Large intestine (tissue), 3 donors: ENCODE data around the gene AHCYL1. TPM values are rescaled to one million over a fixed set of nuclear protein-coding genes. Genes with fewer than 3 reads are reported as not detected.
A peak's percentile ranks its signal among the peaks of the same experiment; 100 is the strongest.

ENCODE experiments used
- DNase-seq, 2 donors: peaks; one replicate each; pipeline versions ENCODE4 v3.0.0 to v3.0.0-alpha.2; 2013
- H3K27ac ChIP-seq: one replicate; pipeline ENCODE4 v1.5.1; 2013; ENCODE audit warnings: low read length
- H3K27me3 ChIP-seq: 2 replicates; pipeline ENCODE4 v1.6.1; 2013; ENCODE audit warnings: low read length; ENCODE audit not compliant: control insufficient read depth, insufficient read depth
- H3K36me3 ChIP-seq: 2 replicates; pipeline ENCODE4 v1.6.1; 2013; ENCODE audit warnings: low read length; ENCODE audit not compliant: control insufficient read depth, insufficient read depth
- H3K4me1 ChIP-seq: one replicate; pipeline ENCODE4 v1.6.1; 2013; ENCODE audit warnings: low read length; ENCODE audit not compliant: control insufficient read depth, insufficient read depth
- H3K4me3 ChIP-seq: one replicate; pipeline ENCODE4 v1.5.1; 2013; ENCODE audit warnings: low read length
- H3K9me3 ChIP-seq: one replicate; pipeline ENCODE4 v1.6.1; 2013; ENCODE audit warnings: mild to moderate bottlenecking, low read depth, low read length, moderate library complexity; ENCODE audit not compliant: control insufficient read depth
- WGBS: methylation state at CpG from one replicate; pipeline ENCODE4 v1.1.5; 2013; ENCODE audit warnings: low lambda C conversion rate; ENCODE audit not compliant: insufficient coverage; 5-methylcytosine and 5-hydroxymethylcytosine counted together
- polyA plus RNA-seq: library from polyadenylated mRNA; unstranded; fragments of 120-200 nt; gene quantifications from one replicate; pipeline ENCODE4 v1.2.1, GENCODE V29; 2013

Gene AHCYL1
- polyA plus RNA-seq, 1 donor = 89.3 TPM

DNA sequence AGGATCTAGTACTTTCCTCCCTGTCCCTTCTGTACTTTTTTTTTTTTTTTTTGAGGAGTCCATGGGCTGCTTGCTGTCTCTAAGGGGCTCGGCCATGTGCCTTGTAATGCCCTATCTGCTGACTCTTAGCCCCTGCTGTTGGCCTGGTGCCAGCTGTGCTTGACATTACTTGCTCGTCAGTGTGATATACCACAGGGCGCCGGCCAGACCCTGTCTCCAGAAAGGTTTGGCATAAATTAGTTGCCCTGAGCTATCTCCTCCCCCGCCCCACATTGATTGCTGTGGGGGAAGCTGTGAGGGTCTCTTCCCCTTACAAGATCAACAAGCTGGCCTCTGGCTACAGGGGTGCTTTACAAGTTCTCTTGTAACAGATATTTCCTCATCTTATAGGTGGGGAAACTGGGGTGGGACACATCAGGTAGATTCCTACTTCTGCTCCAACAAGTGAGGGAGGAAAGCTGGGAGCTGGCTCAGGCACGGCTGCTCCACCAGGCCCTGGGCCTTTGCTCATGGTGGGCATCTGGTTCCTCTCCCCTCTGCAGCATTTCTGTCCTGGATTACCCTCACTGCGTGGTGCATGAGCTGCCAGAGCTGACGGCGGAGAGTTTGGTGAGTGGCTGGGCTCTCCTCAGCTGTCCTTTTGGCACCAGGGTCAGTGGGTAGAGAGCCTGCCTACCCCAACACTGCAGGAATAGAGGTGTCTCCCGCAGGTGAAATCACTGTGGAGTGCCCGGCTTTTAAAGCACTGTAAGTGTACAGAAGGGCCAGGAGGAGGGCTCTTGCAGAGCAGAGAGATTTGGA lies 65.4 kb downstream of the AHCYL1 start:
- Histone ChIP-seq H3K27ac (no peak overlapping the region), H3K4me3 (no peak overlapping the region), H3K9me3 (no peaks in the 10 kb centered on the region), H3K27me3 (no peaks in the 10 kb centered on the region), H3K4me1 (peaks cover 18% of the 10 kb centered on the region), H3K36me3 (peaks cover 98% of the 10 kb centered on the region)
- no peak for DNase-seq
- WGBS = no CpG with 5 or more reads among the region's 11 CpGs

DNA sequence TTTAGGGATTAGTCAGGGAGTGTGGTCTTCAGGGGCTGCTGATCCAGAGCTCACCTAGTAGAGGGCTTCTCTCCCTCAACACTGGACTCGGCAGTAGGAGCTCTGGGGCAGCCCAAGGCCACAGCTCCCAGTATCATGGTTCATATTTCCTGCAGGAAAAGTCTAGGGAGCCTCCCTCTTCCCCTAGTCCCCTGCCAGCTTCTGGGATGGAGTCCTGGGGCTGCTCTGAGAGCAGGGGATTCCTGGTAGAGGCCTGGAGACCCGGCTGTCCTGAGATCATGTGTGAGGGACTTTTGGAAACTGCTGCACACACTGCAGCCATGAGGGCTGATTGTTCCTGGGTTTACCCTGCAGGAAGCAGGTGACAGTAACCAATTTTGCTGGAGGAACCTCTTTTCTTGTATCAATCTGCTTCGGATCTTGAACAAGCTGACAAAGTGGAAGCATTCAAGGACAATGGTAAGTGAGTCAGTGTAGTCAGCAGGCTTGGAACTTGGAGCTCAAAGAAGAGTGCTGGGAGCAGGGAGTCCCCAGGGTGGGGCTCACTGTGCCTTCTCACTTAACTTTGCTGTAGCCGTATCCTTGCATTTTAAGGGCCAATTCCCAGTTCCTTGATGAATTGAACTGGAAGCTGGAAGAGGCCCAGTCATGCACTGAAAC lies 66.2 kb downstream of the AHCYL1 start:
- Histone ChIP-seq H3K27me3 (no peaks in the 10 kb centered on the region), H3K36me3 (peaks cover 98% of the 10 kb centered on the region), H3K9me3 (no peaks in the 10 kb centered on the region), H3K27ac (no peak overlapping the region), H3K4me1 (peaks cover 23% of the 10 kb centered on the region), H3K4me3 (no peak overlapping the region)
- DNase-seq = no peak
- no CpG with 5 or more reads among the region's 4 CpGs for WGBS

DNA sequence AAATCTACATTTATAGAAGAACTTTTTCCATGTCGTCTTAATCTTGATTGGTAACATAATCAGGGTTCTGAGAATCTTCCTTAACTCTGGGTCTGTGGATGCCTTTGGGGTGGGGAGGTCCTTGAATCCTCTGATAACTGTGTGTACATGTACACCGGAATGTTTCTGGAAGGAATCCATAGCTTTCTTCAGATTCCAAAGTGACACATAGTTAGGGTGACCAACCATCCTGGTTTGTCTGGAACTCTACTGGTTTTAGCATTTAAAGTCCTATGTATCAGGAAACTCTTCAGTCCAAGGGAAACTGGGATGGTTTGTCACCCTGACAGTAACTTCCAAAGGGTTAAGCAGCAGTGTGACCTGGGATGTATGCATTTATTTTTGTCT lies 66.7 kb downstream of the AHCYL1 start:
- Histone ChIP-seq H3K4me3 (no peak overlapping the region), H3K4me1 (peaks cover 27% of the 10 kb centered on the region), H3K27me3 (no peaks in the 10 kb centered on the region), H3K27ac (no peak overlapping the region), H3K9me3 (no peaks in the 10 kb centered on the region), H3K36me3 (peaks cover 99% of the 10 kb centered on the region)
- no CpG with 5 or more reads among the region's 2 CpGs for WGBS
- no peak for DNase-seq

DNA sequence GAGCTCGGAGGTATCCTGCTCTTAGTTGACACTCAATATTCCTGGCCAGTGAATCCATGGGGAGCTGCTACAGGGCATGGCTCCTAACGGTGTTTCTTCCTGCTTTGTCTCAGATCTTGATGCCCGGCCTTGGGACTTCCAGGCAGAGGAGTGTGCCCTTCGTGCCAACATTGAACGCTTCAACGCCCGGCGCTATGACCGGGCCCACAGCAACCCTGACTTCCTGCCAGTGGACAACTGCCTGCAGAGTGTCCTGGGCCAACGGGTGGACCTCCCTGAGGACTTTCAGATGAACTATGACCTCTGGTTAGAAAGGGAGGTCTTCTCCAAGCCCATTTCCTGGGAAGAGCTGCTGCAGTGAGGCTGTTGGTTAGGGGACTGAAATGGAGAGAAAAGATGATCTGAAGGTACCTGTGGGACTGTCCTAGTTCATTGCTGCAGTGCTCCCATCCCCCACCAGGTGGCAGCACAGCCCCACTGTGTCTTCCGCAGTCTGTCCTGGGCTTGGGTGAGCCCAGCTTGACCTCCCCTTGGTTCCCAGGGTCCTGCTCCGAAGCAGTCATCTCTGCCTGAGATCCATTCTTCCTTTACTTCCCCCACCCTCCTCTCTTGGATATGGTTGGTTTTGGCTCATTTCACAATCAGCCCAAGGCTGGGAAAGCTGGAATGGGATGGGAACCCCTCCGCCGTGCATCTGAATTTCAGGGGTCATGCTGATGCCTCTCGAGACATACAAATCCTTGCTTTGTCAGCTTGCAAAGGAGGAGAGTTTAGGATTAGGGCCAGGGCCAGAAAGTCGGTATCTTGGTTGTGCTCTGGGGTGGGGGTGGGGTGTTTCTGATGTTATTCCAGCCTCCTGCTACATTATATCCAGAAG lies 69.2 kb downstream of the AHCYL1 start:
- WGBS = no CpG with 5 or more reads among the region's 16 CpGs
- Histone ChIP-seq H3K27ac (no peak overlapping the region), H3K4me1 (peaks cover 20% of the 10 kb centered on the region), H3K36me3 (peaks cover 100% of the 10 kb centered on the region), H3K9me3 (no peaks in the 10 kb centered on the region), H3K4me3 (no peak overlapping the region), H3K27me3 (no peaks in the 10 kb centered on the region)
- DNase-seq = peak in 1 of 2 donors; percentile 23

DNA sequence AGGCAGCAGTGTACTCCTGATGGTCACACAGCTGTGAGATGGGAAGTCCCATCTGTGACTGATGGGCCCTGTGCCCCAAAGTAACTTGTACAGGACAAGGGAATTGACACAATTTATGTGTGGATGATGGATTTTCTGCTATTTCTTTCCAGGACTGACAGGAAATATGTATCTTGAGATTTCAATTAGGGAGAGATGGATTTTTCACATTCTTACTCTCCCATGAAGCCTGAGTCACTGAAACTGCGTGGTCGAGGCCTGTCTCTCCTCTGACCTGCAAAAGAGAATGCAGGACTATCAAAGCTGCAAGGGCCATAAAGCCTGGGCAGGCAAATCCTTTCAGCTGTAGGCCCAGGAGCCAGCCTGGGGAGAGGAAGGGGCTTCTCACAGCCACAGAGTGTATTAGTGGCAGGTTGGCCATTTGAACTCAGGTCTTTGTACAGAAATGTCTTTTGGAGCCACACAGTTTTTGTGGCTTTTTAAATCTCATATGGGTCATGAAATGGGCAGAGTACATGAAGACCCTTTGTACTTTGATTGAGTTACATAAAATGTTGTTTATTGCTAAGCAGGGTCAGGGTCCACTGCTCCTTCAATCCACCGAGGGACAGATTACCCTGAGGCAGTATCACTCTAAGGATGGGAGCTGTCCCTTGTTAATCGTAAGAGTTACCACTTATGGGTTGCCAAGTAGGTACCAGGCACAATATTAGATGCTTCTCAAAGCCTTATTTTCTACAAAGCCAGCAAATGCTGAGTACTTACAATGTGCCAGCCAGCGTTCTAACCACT lies 71.1 kb downstream of the AHCYL1 start:
- Histone ChIP-seq H3K4me1 (peaks cover 9% of the 10 kb centered on the region), H3K9me3 (no peaks in the 10 kb centered on the region), H3K27me3 (no peaks in the 10 kb centered on the region), H3K27ac (no peak overlapping the region), H3K36me3 (peaks cover 96% of the 10 kb centered on the region), H3K4me3 (no peak overlapping the region)
- peak in 1 of 2 donors; percentile 37 for DNase-seq
- no CpG with 5 or more reads among the region's 5 CpGs for WGBS

DNA sequence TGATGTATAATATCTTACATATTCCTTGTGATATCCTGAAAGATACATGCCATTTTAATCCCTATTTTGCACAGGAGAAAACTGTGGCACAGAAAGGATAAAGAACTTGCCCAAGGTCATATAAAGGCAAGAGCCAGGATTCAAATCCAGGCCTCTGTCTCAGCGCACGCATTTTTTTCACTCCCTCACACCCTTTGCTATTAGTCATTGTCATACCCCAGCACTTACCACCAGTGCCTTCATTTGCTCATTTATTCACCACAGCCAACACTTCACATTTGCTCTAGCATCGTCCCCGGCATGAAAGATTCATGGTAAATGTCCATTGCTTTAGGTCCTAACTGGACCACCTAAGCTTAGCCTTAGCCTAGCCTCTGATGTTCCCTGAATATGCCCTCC lies 71.7 kb downstream of the AHCYL1 start:
- no peak overlapping the region for H3K27ac ChIP-seq
- WGBS = no CpG with 5 or more reads among the region's 4 CpGs
- no peak for DNase-seq

DNA sequence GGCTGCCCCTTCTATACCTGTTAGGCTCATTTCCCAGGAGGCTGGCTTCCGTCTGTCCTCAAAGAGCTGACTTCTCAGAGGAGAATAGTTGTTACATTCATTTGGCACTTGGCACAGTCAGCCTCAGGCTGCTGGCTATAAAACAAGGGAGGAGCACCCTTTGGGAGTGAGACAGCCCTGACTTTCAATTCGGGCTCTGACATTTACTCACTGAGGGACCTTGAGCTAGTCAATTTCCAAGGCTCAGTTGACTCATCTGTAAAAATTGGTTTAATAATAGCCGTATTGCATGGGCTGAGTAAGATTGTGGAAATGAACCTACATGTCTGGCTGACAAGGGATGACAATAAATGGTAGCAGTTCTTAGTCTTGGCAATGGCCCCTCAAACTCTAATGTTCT lies 72.2 kb downstream of the AHCYL1 start:
- 100% methylated on average over 1 of the region's 3 CpGs for WGBS
- DNase-seq = no peak
- no peak overlapping the region for H3K27ac ChIP-seq

More for the DNA sequence above, 71.7 kb downstream of the AHCYL1 start:
- Histone ChIP-seq H3K4me1 (peaks cover 9% of the 10 kb centered on the region), H3K4me3 (no peak overlapping the region), H3K27me3 (no peaks in the 10 kb centered on the region), H3K9me3 (no peaks in the 10 kb centered on the region), H3K36me3 (peaks cover 91% of the 10 kb centered on the region)

DNA sequence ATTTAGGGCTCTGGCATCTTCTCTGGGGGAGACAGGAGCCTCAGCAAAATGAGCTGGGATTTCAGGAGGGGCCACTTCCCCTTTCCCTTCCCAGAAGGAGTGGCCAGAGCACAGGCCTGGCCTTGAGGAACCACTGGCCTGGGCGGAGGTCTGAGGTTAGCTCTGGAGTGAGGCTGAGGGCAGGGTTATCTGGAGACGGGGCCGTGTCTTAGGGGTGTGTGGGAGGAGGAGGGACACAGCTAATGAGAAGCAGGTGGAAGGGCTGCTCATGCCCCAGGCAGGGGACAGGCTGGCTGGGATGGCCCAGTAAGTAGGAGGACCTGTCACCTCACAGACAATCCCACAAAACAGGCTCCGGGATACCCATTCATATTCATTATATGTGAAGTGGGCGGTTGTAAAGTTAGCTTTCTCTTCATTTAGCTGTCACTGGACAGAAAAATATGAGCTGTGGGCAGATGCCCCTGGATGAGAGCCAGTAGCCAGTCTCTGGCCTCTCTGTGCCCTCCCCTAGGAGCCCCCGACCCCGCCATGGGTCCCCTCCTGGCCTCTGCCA lies 73.5 kb downstream of the AHCYL1 start:
- H3K27ac ChIP-seq = no peak overlapping the region
- peaks cover 80% of the 10 kb centered on the region for H3K36me3 ChIP-seq
- DNase-seq = no peak
- H3K27me3 ChIP-seq = no peaks in the 10 kb centered on the region
- WGBS = no CpG with 5 or more reads among the region's 7 CpGs
- no peak overlapping the region for H3K4me3 ChIP-seq
- peaks cover 9% of the 10 kb centered on the region for H3K4me1 ChIP-seq
- H3K9me3 ChIP-seq = no peaks in the 10 kb centered on the region

More for the DNA sequence above, 72.2 kb downstream of the AHCYL1 start:
- peaks cover 9% of the 10 kb centered on the region for H3K4me1 ChIP-seq
- no peaks in the 10 kb centered on the region for H3K27me3 ChIP-seq
- no peak overlapping the region for H3K4me3 ChIP-seq
- H3K36me3 ChIP-seq = peaks cover 89% of the 10 kb centered on the region
- no peaks in the 10 kb centered on the region for H3K9me3 ChIP-seq

DNA sequence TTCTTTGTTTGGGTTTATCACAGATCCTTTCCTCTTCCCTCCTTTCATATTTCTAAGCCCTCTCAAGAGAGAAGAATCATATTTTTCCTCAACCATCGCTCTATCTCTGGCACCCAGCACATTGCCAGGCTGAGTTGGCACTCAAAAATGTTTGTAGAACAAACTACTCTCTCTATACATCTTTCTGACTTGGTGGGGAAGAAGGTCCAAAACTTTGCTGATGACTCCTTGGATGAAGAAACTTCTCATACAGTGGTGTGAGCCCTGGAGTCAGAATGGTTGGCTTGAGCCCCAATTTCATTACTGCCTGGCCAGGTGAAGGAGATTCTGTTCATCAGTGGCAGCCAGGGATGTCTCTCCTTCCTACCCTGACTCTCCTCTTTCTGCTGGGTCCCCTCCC lies 74.0 kb downstream of the AHCYL1 start:
- Histone ChIP-seq H3K4me3 (no peak overlapping the region), H3K27me3 (no peaks in the 10 kb centered on the region), H3K9me3 (no peaks in the 10 kb centered on the region), H3K36me3 (peaks cover 75% of the 10 kb centered on the region), H3K4me1 (peaks cover 9% of the 10 kb centered on the region), H3K27ac (no peak overlapping the region)
- DNase-seq = no peak
- WGBS = 100% methylated on average over 1 of the region's 1 CpG
